Amygdala (tissue), 56 donors: ENCODE results near the gene DHRS7B.

Experiments used
- DNase-seq, 56 donors: peaks; one replicate each; lab custom pipeline; 2025; lab: John Stamatoyannopoulos, UW

The DHRS7B gene

DNA sequence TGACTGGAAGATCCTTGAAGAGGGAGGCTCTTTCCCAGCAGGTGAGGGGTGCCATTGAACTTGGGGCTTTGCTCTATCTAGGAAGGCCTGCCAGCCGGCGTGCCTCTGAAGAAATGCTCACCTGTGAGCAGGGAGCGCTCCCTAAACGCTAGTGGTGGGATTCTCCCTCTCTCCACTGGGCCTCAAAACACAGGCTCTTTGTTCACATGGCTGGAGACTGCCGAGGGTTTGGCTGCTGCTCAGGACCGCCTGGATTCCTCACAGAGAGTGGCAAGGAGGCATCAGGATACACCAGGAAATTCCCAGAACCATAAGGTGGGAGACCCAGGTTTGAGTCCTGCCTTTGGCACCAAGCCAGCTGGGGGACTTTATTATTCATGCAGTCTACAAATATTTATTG lies 104.8 kb downstream of the DHRS7B start:
- no peak for DNase-seq

- no peak for DNase-seq
These were observed 105.4 kb downstream of the DHRS7B start for GRCh38 chr17:21232033-21232749.

DNA sequence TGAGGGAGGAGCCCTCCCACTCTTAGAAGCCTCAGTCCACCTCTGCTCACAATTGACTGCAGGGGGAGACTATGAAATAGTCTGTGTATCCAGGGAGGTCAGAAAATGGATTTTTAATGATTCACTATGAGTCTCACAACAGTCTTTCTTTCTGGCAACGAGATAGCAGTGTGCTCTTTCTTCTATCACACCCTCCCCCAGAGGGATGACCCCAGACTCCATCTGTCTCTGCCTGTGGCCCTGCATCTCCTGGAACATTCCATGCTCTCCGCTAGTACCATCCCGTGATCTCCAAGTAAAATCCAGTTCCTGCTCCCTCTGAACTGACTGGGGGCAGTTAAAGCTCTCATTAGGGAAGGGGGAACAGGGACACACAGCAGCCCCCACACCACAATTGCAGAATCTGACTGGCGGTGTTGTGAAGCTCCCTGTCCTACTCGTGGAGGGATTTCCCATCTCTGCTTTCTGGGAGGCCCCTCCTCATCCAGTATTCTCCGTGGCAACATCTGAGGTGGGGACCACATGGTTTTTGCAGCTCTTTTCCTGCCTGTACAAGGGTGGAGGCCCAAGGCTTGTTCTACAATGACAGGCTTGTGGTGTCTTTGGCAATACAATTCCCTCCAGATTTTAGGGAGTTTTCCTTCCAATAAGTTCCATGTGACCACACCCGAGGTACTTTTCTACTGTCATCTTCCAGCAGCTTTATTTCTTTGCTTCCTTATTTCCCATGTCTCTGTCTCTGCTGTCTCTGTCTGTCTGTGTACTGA lies 107.0 kb downstream of the DHRS7B start:
- DNase-seq: no peak

GRCh38 chr17:21235921-21236320 lies 109.2 kb downstream of the DHRS7B start:
- DNase-seq: no peak

GRCh38 chr17:21239680-21240368 lies 113.1 kb downstream of the DHRS7B start:
- DNase-seq: no peak

GRCh38 chr17:21240369-21241055 lies 113.7 kb downstream of the DHRS7B start:
- no peak for DNase-seq
